Measurements from ENCODE around the gene TNFAIP1.

TNFAIP1 gene

GRCh38 chr17:28372203-28372944 lies 36.8 kb downstream of the TNFAIP1 start:
- DNase-seq, result peak; percentile 25

- DNase-seq, result no peak
These were observed 37.3 kb downstream of the TNFAIP1 start for GRCh38 chr17:28372945-28373274.

- DNase-seq, result no peak
These were observed 44.5 kb downstream of the TNFAIP1 start for GRCh38 chr17:28379814-28380801.

- peak; percentile 18 for DNase-seq
These were observed 45.7 kb downstream of the TNFAIP1 start for GRCh38 chr17:28381141-28381825.

- peak; percentile 67 for DNase-seq
These were observed 48.9 kb downstream of the TNFAIP1 start for GRCh38 chr17:28384281-28385036.

- no peak for DNase-seq
These were observed 49.5 kb downstream of the TNFAIP1 start for GRCh38 chr17:28385037-28385400.

- no peak for DNase-seq
These were observed 49.8 kb downstream of the TNFAIP1 start for GRCh38 chr17:28385406-28385805.

- no peak for DNase-seq
These were observed 50.8 kb downstream of the TNFAIP1 start for GRCh38 chr17:28386391-28386790.

- no peak for DNase-seq
These were observed 52.5 kb downstream of the TNFAIP1 start for GRCh38 chr17:28388106-28388505.

GRCh38 chr17:28390141-28390540 lies 54.6 kb downstream of the TNFAIP1 start:
- DNase-seq, result no peak

- DNase-seq, result no peak
These were observed 55.0 kb downstream of the TNFAIP1 start for GRCh38 chr17:28390563-28390962.

- DNase-seq, result no peak
These were observed 55.4 kb downstream of the TNFAIP1 start for GRCh38 chr17:28390984-28391383.

GRCh38 chr17:28391401-28391800 lies 55.8 kb downstream of the TNFAIP1 start:
- no peak for DNase-seq

GRCh38 chr17:28392491-28392890 lies 56.9 kb downstream of the TNFAIP1 start:
- DNase-seq, result no peak

- no peak for DNase-seq
These were observed 59.0 kb downstream of the TNFAIP1 start for GRCh38 chr17:28394337-28395116.

GRCh38 chr17:28395426-28395825 lies 59.9 kb downstream of the TNFAIP1 start:
- no peak for DNase-seq

- DNase-seq, result no peak
These were observed 60.4 kb downstream of the TNFAIP1 start for GRCh38 chr17:28395968-28396367.

Data from stimulated activated CD4-positive, alpha-beta T cell treated with anti-CD3 and anti-CD28 coated beads, Interleukin-4, amount 100 ng/mL, for 24 hours (primary cell).